Activated naive CD4-positive, alpha-beta T cell treated with anti-CD3 and anti-CD28 coated beads, Interleukin-2, amount 50 U/mL, for 72 hours (primary cell): ENCODE data around the gene SHF. TPM values are rescaled to one million over a fixed set of nuclear protein-coding genes. Genes with fewer than 3 reads are reported as not detected.
"Not testable (repeated sequence)": the region's sequence is repeated elsewhere in the genome, so short reads cannot be mapped to it uniquely, and the experiment has no call there.

Experiments used
- ATAC-seq, 2 donors: fragments of 150-1000 bp; cut with Tn5 transposase; 2 replicates each; pipeline ENCODE4 v1.10.0; 2021; ENCODE audit warnings: mild to moderate bottlenecking in 2 of 2, moderate library complexity in 2 of 2
- DNase-seq, 2 donors: peaks; one replicate each; pipeline ENCODE4 v3.0.0; 2021 to 2022; ENCODE audit warnings: low spot score in 2 of 2
- H3K27ac Mint-ChIP-seq, 2 donors: one replicate each; pipeline ENCODE4 v1.8.0; 2022; ENCODE audit warnings: mild to moderate bottlenecking in 2 of 2, mixed read lengths in 2 of 2
- H3K36me3 Mint-ChIP-seq, 2 donors: one replicate each; pipeline ENCODE4 v1.8.0; 2022; ENCODE audit warnings: mixed read lengths in 2 of 2
- H3K9me3 Mint-ChIP-seq, 2 donors: one replicate each; pipeline ENCODE4 v1.8.0; 2022; ENCODE audit warnings: mixed read lengths in 2 of 2
- total RNA-seq, 2 donors: library from RNA; stranded (reverse); gene quantifications; one replicate each; pipeline ENCODE4 v1.2.3, GENCODE V29; 2022

Gene SHF
- total RNA-seq, 2 donors from 2014 or later, result 8.6 to 22.3 TPM

DNA sequence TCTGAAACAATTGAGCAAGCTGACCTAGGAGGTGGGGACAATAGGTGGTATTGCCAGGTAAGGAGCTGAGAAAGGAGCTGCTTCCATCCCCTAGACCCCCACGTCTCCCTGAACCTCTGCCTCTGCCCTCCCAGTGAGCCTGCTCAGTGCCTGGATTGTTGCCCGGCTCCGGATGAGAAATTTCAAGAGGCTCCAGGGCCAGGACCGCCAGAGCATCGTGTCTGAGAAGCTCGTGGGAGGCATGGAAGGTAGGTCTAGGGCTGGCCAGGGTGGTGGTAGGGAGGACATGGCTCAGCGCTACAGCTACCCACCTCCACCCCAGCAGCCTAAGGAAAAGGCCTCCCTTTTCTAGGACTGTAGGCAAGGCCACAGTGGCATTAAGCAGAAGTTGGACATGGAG is 44.7 kb downstream of the SHF start:
- H3K9me3 Mint-ChIP-seq, result no peaks in the 10 kb centered on the region
- ATAC-seq (no peak), DNase-seq (no peak)
- no peak overlapping the region for H3K27ac Mint-ChIP-seq
- no peaks in the 10 kb centered on the region for H3K36me3 Mint-ChIP-seq

DNA sequence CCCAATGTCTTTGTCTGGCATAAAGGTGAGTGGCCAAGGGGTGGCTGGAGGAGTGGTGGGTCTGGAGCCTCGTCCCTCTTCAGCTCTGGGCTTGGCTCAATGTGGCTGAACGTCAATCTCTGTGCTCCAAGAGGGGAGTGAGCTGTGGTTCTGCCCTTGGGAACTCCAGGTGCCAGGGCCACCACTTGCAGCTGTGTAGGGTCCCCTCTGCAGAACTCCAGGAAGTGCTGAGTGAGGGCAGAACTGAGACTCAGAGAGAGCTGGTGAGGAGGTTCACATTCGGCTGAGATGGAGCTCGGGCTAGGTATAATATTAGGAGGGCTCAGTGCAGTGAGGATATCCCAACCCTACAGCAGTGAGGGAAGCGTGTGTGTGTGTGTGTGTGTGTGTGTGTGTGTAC is 46.4 kb downstream of the SHF start:
- Mint-ChIP-seq H3K27ac (no peak overlapping the region), H3K36me3 (no peaks in the 10 kb centered on the region), H3K9me3 (no peaks in the 10 kb centered on the region)
- ATAC-seq, result no peak
- DNase-seq, result no peak

DNA sequence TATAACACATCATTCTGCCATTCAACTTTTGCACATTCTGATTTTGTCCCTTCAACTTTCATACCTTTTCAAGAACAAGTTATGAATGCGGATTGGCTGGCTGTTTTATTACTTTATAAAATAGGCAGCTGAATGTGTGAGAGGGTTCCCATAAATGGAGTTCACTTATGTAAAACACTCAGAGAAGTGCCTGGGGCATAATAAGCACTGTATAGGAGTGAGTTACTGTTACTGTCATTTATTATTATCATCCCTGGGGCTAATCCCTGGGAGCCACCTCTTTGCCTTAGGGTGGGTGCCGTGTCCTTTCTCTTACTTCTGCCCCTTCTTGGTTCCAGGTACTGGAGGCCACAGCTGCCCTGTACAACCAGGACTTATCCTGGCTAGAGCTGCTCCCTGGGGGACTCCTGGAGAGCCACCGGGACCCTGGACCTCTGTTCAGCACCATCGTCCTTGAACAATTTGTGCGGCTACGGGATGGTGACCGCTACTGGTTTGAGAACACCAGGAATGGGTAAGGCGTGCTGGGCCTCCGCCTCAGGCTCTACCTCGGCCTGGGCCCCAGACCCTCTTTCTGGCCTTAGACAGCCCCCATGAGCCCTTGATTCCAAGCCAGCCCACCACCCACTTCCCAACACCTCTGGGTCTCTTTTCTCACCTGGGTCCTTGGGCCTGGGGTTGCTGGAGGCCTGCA is 47.1 kb downstream of the SHF start:
- no peak for DNase-seq
- Mint-ChIP-seq H3K27ac (no peak overlapping the region), H3K36me3 (no peaks in the 10 kb centered on the region), H3K9me3 (no peaks in the 10 kb centered on the region)
- ATAC-seq, result no peak

DNA sequence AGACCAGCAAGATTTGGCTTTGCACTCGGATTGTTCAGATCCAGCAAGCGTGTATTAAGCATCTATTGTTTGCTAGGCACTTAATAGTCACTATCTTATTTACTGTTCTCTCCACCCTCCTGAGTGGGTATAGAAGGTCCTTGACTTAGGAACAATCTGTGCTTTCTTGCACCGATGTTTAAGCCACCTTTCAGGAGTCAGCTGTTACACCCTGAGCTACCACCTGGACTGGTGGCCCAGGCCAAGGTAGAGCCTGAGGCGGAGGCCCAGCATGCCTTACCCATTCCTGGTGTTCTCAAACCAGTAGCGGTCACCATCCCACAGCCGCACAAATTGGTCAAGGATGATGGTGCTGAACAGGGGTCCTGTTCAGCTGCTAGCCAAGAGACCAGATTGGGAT is 48.0 kb downstream of the SHF start:
- Mint-ChIP-seq H3K27ac (no peak overlapping the region), H3K9me3 (no peaks in the 10 kb centered on the region), H3K36me3 (peaks cover 0 to under 1% of the 10 kb centered on the region in 2 donors)
- no peak for DNase-seq
- no peak for ATAC-seq

GRCh38 chr15:45138814-45139765 is 48.7 kb downstream of the SHF start:
- no peak for DNase-seq
- Mint-ChIP-seq H3K36me3 (peaks cover 0 to 5% of the 10 kb centered on the region in 2 donors), H3K9me3 (no peaks in the 10 kb centered on the region), H3K27ac (no peak overlapping the region)
- ATAC-seq, result no peak

GRCh38 chr15:45137703-45138102 is 50.1 kb downstream of the SHF start:
- H3K27ac Mint-ChIP-seq, result no peak overlapping the region
- DNase-seq (no peak), ATAC-seq (no peak)
- H3K36me3 Mint-ChIP-seq, result peaks cover 0 to 5% of the 10 kb centered on the region in 2 donors
- H3K9me3 Mint-ChIP-seq, result no peaks in the 10 kb centered on the region

DNA sequence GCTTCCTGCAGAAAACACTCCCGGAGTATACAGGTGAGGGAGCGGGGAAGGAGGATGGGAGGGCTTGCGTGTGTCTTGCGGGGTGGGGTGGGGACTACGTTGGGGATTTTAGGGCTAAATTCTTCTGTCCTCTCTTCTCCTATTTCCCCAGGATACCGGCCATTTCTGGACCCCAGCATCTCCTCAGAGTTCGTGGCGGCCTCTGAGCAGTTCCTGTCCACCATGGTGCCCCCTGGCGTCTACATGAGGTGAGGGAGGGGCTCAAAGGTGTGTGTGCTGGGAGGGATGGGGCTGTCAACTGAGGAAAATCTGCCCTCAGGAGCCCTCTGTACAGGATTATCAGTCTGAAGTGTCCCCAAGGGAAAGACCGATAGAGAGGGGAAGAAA is 51.4 kb downstream of the SHF start:
- Mint-ChIP-seq H3K9me3 (no peaks in the 10 kb centered on the region), H3K27ac (no peak overlapping the region), H3K36me3 (peaks cover 0 to 5% of the 10 kb centered on the region in 2 donors)
- ATAC-seq (no peak), DNase-seq (peak in 1 of 2 donors; percentile 22)

GRCh38 chr15:45135705-45136377 is 51.9 kb downstream of the SHF start:
- peak in 1 of 2 donors; percentile 8 for ATAC-seq
- H3K9me3 Mint-ChIP-seq, H3K27ac Mint-ChIP-seq, DNase-seq, H3K36me3 Mint-ChIP-seq: not testable (repeated sequence)

- ATAC-seq (peak; percentile 53 to 56), DNase-seq (peak in 1 of 2 donors; percentile 17)
- peaks cover 5 to 6% of the 10 kb centered on the region in 2 donors for H3K36me3 Mint-ChIP-seq
- no peaks in the 10 kb centered on the region for H3K9me3 Mint-ChIP-seq
- H3K27ac Mint-ChIP-seq, result no peak overlapping the region
Observed at GRCh38 chr15:45134682-45135604, 52.8 kb downstream of the SHF start.

GRCh38 chr15:45134046-45134445 is 53.7 kb downstream of the SHF start:
- ATAC-seq, result no peak
- H3K36me3 Mint-ChIP-seq, result peaks cover 5 to 6% of the 10 kb centered on the region in 2 donors
- H3K9me3 Mint-ChIP-seq, result no peaks in the 10 kb centered on the region
- no peak overlapping the region for H3K27ac Mint-ChIP-seq
- no peak for DNase-seq

GRCh38 chr15:45133561-45133920 is 54.2 kb downstream of the SHF start:
- H3K36me3 Mint-ChIP-seq, result peaks cover 5 to 6% of the 10 kb centered on the region in 2 donors
- no peaks in the 10 kb centered on the region for H3K9me3 Mint-ChIP-seq
- no peak for ATAC-seq
- no peak overlapping the region for H3K27ac Mint-ChIP-seq
- DNase-seq, result no peak

DNA sequence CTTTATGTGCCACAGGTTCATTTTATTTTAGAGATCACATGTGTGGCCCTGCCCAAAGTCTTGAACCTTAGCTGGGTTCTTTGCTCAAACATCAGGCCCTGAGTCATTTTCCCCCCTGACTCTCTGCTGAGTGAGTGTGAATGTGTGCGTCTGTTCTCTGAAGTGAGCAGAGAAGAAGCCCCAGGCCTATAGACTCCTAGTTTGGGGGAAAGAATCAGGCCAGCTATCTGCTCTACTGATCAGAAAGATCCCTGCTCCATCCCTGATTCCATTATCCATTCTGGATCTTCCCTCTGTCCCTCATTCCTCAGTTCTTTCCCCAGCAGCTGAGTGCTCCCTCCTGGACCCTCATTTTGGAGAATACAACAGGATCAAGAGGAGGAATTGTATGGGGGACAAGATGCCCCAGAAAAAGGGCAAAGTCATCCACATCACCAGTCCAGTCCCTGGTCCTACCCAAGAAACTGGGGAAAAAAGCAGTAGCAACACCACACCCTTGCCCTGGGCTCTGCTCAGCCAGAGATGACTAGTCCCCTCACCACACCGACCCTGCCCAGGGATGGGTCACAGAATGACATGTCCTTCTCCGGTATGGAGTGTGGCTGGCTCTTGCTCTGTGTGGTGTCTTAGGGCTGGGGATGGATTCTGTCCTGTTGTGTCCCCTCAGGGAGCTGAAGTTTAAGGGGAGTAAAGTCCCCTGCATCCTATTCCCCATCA is 54.8 kb downstream of the SHF start:
- H3K36me3 Mint-ChIP-seq, result peaks cover 5 to 6% of the 10 kb centered on the region in 2 donors
- DNase-seq, result no peak
- H3K27ac Mint-ChIP-seq, result no peak overlapping the region
- H3K9me3 Mint-ChIP-seq, result no peaks in the 10 kb centered on the region
- peak; percentile 27 to 32 for ATAC-seq

DNA sequence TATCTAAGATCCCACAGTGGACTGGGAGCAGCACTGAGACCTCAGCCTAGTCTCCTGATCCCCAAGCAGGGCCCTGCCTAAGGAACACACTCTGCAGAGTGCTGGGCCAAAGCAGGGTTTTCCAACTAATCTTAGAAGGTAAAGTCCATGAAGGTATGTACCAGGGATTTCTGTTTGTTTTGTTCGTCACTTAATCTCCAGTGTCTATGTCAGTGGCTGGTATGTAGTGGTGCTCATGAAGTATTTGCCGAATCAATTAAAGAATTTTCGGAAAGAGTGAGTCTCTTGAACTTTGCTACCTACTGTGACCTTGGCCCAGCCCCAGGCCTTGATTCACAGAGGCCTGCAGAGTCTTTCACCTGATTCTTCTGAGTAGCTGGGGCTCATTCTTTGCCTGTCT is 56.3 kb downstream of the SHF start:
- DNase-seq (no peak), ATAC-seq (no peak)
- no peaks in the 10 kb centered on the region for H3K9me3 Mint-ChIP-seq
- H3K36me3 Mint-ChIP-seq, result peaks cover 5 to 6% of the 10 kb centered on the region in 2 donors
- H3K27ac Mint-ChIP-seq, result no peak overlapping the region

DNA sequence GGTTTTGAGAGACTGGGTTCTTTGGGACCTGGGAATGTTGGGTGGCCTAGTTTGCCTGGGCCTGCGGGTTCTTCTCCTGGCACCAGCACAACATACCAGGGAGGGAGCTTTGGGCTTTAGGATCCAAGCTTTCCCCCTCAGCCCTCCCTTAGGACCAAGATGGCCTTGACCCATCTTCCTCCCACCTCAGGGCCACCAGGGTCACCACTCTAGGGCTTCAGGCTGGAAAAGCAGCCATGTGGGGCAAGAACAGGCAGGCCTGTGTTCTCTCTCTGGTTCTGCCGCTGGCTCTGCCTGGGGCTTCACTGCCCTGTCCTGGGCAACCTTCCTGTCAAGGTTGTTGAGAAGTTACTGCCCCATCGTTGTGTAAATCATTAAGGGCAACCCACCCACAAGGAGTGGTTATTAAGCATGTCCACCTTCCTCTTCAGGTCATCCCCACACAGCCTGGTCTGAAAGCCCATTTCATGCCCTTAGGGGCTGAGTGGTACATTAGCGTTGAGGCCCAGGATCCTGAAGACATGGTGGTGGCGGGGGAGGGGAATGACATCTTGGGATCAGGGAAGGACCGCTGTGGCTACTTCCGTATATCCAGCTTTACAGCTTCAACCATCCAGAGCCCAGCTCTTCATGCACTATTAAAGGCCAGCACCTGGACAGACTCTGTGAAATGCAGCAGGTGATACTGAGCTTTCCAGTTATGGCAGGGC is 57.3 kb downstream of the SHF start:
- DNase-seq (no peak), ATAC-seq (no peak)
- Mint-ChIP-seq H3K27ac (no peak overlapping the region), H3K36me3 (peaks cover 5 to 6% of the 10 kb centered on the region in 2 donors), H3K9me3 (no peaks in the 10 kb centered on the region)

DNA sequence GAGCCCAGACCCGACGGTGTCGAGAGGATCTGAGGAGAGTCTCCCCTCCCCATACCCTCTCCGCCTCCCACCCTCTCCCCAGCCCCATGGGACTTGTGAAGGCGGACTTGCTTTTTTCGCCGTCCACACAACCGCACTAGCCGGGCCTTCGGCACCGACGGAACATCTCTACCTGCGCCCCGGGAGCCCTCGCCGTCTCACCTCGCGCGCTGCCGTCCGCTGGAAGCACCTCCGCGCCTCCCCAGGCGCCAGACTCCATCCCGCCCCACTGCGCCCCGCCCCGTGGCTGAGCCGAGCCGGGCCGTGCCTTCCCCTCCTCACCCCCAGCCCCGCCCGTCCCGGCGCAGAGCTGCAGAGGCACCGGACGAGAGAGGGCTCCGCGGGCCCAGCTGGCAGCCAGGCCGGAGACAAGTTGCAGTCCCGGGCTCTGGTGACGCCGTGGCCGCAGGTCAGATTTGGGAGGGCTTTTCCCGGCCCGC is 58.1 kb downstream of the SHF start, which contains the start of the genes DUOX1 and DUOXA1:
Gene DUOX1 (plus strand): TSS at position 344 of the 479 bp plus-strand sequence. CDS start 1,973 bp downstream, outside the sequence.
Gene DUOXA1 (minus strand): TSS at position 229 of the 479 bp plus-strand sequence. CDS start 6,865 bp downstream, outside the sequence.
- ATAC-seq (peak; percentile 40 to 44), DNase-seq (peak in 1 of 2 donors; percentile 29)
- H3K36me3 Mint-ChIP-seq, result peaks cover 3 to 6% of the 10 kb centered on the region in 2 donors

More for the DNA sequence above, 58.1 kb downstream of the SHF start, which contains the start of the genes DUOX1 and DUOXA1:
- H3K9me3 Mint-ChIP-seq, result no peaks in the 10 kb centered on the region
- H3K27ac Mint-ChIP-seq, result no peak within 1 kb of the TSS
